Activated CD4-positive, CD25-positive, alpha-beta regulatory T cell treated with anti-CD3 and anti-CD28 coated beads, Interleukin-2, amount 50 U/mL, for 24 hours (primary cell): ENCODE results near the gene CFAP221.

Experiments used
- ATAC-seq, 2 donors: fragments of 150-1000 bp; cut with Tn5 transposase; one replicate each; pipeline ENCODE4 v1.10.0; 2021; ENCODE audit warnings: mild to moderate bottlenecking in 1 of 2, moderate library complexity in 1 of 2

CFAP221 gene

DNA sequence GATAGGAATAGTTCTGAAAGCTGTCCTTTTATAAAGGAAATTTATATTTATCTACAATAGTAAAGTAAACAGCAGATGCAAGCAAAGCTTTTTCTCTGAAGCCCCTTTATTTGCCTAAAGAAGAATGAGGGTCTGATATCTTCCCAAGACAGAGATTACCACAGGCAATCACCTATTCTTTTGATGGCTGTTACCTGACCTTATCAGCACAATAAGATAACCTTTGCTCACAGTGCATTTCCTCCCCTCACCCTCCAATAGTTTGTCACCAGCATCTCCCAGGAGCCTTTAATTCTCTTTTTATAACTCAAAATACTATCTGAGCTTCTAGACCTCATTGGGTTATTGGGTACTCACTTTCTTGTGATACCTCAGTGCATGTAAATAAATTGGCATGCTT, 6.5 kb upstream of the CFAP221 start:
- no peak for ATAC-seq

GRCh38 chr2:119541476-119541875, 2.8 kb upstream of the CFAP221 start:
- ATAC-seq, result no peak

DNA sequence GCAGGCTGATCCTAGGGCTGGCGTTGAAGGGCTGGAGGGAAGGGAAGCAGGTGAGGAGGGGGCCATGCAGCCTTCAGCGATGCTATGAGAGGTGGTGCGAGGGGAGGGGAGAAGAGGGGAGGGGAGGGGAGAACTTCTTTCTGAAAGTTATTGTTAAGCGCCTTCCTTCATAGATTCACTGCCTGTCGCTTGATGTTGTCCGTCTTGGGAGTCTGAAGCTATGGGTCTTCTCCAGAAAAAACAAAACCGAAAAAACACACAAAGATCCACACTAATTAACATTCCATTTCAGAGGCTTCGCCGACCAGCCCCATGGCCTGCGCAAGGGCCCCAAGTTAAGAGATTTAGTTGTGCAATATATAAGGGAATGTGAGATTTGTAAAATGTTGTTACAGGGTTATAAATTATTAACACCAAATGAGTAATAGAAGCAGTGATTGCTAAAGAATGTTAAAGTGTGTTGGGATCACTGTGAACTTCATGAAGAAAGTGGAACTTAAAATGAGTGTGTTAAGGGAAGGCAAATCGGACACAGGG, 758 bp downstream of the CFAP221 start:
- no peak for ATAC-seq

- ATAC-seq, result no peak
Measured at GRCh38 chr2:119545754-119546446, 1.7 kb downstream of the CFAP221 start.

- ATAC-seq, result no peak
Measured at GRCh38 chr2:119546447-119546767, 2.2 kb downstream of the CFAP221 start.

DNA sequence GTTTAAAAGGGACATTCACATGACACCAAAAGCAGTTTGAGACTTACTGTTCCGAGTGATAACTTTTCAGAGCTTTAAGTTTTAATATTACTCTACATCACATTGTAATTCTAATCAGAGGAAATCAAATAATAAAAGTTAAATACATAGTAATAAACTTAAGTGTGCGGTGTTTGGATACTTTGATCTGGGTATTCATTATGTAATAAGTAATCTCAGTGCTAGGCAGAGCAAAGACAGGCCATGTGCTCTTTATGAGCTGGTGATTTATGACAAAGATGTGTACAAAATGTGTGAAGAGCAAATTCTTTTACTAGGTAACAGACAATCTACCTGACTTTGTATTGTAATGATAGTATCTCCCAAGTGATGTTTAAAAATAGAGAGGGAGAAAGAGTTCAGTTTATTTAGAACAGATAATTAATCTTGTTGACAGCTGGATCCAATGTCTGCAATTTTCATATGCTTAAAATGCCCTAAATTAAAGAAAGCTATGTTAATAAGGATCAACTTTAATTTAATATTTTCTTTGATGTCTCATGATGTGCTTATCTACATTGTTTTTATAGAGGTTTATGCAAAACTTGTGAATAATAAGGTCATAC, 4.4 kb downstream of the CFAP221 start:
- no peak for ATAC-seq

- ATAC-seq, result no peak
Measured at GRCh38 chr2:119549241-119549640, 5.0 kb downstream of the CFAP221 start.

DNA sequence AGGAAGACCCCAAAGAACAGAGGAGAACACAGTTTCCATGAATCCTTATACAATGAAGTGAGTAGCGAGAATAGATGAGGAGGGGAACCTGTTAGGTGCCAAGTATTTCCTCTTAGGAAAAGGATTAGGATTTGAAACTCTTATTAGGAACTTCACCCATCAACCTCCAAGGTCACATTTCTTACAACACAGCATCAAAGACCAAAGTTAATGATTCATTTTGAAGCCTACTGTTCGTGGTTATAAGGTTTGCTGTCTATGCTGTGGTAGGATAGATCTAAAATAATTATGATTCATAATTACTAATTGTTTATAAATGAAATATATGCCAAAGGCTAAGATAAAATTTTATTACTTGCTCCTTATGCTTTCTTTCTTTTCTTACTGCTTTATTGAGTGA, 6.1 kb downstream of the CFAP221 start:
- no peak for ATAC-seq

GRCh38 chr2:119550856-119551255, 6.6 kb downstream of the CFAP221 start:
- no peak for ATAC-seq

DNA sequence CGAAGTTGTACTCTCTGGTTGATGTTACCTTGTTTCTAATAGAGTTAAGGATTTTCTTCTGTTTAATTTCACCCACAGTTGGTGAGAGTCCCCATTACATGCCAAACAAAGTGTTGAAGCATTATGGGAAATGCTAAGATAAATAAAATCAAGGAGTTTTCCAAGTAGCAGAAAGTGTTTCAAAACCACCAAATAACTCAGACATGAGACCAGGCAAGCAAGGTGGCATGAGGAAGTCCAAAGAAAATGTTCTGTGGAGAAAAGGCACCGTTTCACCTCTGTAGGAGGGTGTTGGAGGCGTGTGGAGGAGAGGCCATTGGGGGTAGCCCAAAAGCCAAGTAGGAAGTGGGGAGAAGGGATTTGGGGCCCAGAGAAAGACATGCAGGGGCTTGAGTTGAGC, 8.7 kb downstream of the CFAP221 start:
- ATAC-seq, result no peak

- no peak for ATAC-seq
Measured at GRCh38 chr2:119553687-119554344, 9.6 kb downstream of the CFAP221 start.

GRCh38 chr2:119565481-119565880, 21.2 kb downstream of the CFAP221 start:
- no peak for ATAC-seq

DNA sequence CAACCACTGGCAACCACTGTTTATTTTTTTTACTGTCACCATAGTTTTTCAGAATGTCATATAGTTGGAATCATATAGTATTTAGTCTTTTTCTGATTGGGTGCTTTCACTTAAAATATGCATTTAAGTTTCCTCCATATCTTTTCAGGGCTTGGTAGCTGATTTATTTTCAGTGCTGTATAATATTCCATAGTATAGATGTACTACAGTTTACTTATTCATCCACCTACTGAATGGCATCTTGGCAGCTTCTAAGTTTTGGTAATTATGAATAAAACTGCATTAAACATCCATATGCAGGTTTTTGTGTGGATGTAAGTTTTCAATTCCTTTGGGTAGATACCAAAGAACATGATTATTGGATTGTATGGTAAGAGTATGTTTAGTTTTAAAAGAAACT, 23.0 kb downstream of the CFAP221 start:
- no peak for ATAC-seq

GRCh38 chr2:119574108-119574815, 30.0 kb downstream of the CFAP221 start:
- peak in 1 of 2 donors; percentile 21 for ATAC-seq

- ATAC-seq, result no peak
Measured at GRCh38 chr2:119574864-119575263, 30.6 kb downstream of the CFAP221 start.

- ATAC-seq, result no peak
Measured at GRCh38 chr2:119575439-119575838, 31.2 kb downstream of the CFAP221 start.

DNA sequence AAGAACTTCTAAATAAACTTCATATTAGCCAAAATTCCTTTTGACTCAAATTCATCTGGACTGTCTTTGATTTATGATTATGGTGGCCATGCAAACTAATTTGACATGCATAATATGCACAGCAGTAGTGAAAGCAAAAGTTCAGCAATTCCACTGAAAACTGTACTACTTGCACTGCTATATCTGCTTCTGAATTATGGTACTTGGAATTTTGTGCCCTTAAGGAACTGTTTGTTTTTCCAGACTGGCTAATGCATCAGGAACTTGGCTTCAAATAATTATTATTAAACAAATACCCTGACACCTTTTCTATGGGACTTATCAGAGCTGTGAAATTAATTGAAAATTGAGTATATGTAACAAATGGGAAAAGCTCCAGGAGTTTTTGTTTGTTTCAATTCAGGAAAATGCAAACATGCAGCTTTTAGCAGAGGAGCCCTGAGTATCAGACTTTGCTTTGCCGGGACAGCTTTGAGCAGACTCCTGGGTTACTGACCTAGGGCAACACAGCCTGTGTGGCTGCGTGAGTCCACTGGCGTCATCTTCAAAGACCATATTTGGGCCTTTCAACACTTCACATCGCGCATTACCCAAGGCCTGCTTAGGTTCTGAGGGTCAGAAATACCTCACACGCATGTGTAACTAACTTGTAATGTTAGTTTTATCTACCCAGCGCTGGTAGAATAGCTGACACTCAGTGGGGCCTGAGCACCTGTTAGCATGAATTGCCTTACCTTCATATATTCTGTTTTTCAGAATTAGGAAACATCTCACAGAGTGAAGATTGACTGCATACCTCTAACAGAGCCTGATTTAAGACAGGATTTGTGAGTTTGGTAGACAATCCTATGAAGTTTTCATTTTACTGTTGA, 35.4 kb downstream of the CFAP221 start:
- no peak for ATAC-seq

- no peak for ATAC-seq
Measured at GRCh38 chr2:119580550-119581072, 36.4 kb downstream of the CFAP221 start.

- ATAC-seq, result no peak
Measured at GRCh38 chr2:119583291-119583690, 39.0 kb downstream of the CFAP221 start.

DNA sequence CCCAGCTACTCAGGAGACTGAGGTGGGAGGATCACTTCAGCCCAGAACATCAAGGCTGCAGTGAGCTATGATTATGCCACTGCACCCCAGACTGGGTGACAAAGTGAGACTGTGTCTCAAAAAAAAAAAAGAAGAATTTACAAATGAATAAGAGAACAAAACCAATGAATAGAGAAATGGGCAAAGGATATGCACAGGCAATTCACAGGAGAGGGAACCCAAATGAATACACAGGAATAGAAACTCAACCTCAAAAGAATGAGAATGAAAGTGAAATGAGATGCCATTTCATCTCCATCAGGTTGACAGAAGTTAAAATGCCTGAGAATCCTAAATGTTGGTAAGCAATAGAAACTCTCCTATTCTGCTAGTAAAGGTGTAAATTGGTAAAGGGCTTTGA, 40.2 kb downstream of the CFAP221 start:
- no peak for ATAC-seq

DNA sequence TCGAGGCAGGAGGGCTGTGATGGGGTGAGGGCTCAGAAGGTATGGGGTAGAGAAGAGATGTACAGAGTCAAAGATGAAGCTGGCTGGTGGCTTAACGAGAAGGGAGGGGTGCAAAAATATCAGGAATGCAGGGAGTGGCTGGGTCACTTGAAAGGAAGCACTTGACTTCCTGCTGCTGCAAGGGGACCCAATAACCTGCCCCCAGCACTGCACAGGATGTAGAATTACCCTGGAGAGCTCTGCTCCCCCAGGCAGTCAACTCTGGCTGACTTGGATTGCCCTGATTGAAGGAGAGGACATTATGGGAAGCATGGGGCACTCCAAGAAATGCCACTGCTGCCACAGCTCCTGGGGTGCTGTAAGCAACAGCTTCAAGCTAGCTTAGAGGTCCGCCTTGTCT, 41.8 kb downstream of the CFAP221 start:
- ATAC-seq, result no peak

DNA sequence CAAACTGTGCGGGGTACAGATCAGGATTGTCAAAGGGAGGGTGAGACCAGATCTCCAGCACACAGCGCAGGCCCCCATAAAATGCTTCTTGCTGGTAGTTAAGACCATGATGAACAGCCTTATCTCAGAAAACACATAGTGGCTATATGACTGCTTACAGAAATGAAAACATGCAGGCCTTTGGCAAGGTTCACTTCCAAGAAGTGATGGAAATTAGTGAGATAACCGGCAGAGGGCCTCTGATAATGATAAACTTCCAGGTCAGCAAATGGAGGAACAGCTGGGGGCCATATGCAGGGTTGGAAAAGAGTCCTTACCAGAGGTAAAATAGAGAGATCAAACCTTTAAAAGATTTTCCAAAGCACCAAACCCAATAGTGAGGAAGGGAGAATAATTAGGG, 46.6 kb downstream of the CFAP221 start:
- no peak for ATAC-seq
